T-helper 2 cell treated with Interferon-gamma antibody and Interleukin-4, amounts not matched to agents 5 μg/mL and 100 μg/mL, for 36 hours (primary cell): ENCODE measurements around the gene STK10.
"Not testable (repeated sequence)": the region's sequence is repeated elsewhere in the genome, so short reads cannot be mapped to it uniquely, and the experiment has no call there.

Experiments
- DNase-seq: peaks from one replicate; pipeline ENCODE4 v3.0.0; 2021; ENCODE audit warnings: low spot score
- H3K27ac Mint-ChIP-seq: one replicate; pipeline ENCODE4 v1.8.0; 2021; ENCODE audit warnings: mild to moderate bottlenecking, mixed read lengths
- H3K27me3 Mint-ChIP-seq: one replicate; pipeline ENCODE4 v1.8.0; 2021; ENCODE audit warnings: low read depth, mixed read lengths
- H3K36me3 Mint-ChIP-seq: one replicate; pipeline ENCODE4 v1.8.0; 2021; ENCODE audit warnings: low read depth, mixed read lengths
- H3K4me1 Mint-ChIP-seq: one replicate; pipeline ENCODE4 v1.8.0; 2021; ENCODE audit warnings: low read depth, mixed read lengths
- H3K4me3 Mint-ChIP-seq: one replicate; pipeline ENCODE4 v1.8.0; 2022; ENCODE audit warnings: mild to moderate bottlenecking, moderate library complexity, mixed read lengths
- H3K9me3 Mint-ChIP-seq: one replicate; pipeline ENCODE4 v1.8.0; 2021; ENCODE audit warnings: mixed read lengths

STK10 gene

DNA sequence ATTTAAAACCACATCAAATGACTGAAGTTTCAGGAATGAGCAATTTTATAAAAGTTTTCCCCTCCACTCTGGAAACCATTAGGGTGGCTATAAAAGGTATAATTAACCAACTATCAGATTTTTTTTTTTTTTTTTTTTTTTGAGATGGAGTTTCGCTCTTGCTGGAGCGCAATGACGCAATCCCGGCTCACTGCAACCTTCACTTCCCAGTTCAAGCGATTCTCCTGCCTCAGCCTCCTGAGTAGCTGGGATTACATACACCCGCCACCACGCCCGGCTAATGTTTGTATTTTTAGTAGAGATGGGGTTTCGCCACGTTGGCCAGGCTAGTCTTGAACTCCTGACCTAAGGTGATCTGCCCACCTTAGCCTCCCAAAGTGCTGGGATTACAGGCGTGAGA is 18.0 kb upstream of the STK10 start:
- H3K4me1 Mint-ChIP-seq, H3K27ac Mint-ChIP-seq, H3K4me3 Mint-ChIP-seq, H3K9me3 Mint-ChIP-seq, DNase-seq, H3K27me3 Mint-ChIP-seq, H3K36me3 Mint-ChIP-seq: not testable (repeated sequence)

DNA sequence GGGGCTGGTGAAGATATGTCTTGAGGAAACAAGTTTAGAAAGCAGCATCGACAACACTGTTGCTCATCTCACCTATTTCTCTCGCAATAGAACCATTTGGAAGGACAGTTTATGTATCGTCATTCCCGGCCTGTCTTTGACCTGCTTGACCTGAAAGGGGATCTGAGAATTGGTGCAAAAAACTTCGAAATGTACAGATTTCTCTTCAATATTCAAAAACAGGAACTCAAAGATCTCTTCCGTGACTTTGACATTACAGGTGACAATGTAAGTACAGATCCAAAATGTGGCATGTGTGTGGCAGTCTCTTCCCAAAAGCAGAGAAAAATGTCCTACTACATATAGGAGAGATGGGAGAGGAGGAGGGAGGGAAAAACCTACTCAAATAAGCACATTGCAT is 12.5 kb upstream of the STK10 start:
- H3K27ac Mint-ChIP-seq: no peak overlapping the region
- H3K27me3 Mint-ChIP-seq: peaks cover 23% of the 10 kb centered on the region
- no peaks in the 10 kb centered on the region for H3K36me3 Mint-ChIP-seq
- no peak for DNase-seq
- no peak overlapping the region for H3K4me3 Mint-ChIP-seq
- H3K4me1 Mint-ChIP-seq: no peaks in the 10 kb centered on the region
- H3K9me3 Mint-ChIP-seq: no peaks in the 10 kb centered on the region

DNA sequence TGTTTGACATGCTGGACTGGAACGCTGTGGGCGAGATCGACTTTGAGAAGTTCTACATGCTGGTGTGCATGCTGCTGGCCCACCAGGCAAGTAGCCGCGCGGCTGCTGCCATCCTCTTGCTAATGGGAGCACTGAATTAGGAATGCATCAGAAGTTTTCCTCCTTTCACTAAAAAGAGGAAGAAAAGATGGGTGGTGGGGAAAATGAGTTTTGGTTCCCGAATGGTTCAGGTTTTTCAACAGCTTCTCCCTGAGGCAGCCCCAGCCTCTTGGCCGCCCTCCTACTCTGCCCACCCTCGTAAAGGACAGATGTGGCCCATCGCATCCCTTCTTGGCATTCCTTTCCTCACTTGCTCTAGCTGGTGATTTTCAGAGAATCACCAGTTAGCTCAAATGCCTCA is 11.4 kb upstream of the STK10 start:
- DNase-seq: no peak
- Mint-ChIP-seq H3K36me3 (no peaks in the 10 kb centered on the region), H3K27me3 (peaks cover 23% of the 10 kb centered on the region), H3K4me3 (no peak overlapping the region), H3K4me1 (no peaks in the 10 kb centered on the region), H3K9me3 (no peaks in the 10 kb centered on the region), H3K27ac (no peak overlapping the region)

DNA sequence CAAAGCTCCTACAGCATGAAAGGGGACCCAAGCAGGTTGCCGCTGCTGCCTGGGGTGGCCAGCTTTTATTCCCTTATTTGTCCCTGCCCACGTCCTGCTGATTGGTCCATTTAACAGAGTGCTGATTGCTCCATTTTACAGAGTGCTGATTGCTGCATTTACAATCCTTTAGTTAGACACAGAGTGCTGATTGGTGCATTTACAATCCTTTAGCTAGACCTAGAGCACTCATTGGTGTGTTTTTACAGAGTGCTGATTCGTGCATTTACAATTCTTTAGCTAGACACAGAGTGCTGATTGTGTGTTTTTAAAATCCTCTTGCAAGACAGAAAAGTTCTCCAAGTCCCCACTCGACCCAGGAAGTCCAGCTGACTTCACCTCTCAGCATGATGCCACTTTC is 9.8 kb upstream of the STK10 start:
- not testable (repeated sequence) for H3K4me3 Mint-ChIP-seq, DNase-seq, H3K9me3 Mint-ChIP-seq, H3K36me3 Mint-ChIP-seq, H3K4me1 Mint-ChIP-seq, H3K27ac Mint-ChIP-seq
- H3K27me3 Mint-ChIP-seq: peaks cover 23% of the 10 kb centered on the region

DNA sequence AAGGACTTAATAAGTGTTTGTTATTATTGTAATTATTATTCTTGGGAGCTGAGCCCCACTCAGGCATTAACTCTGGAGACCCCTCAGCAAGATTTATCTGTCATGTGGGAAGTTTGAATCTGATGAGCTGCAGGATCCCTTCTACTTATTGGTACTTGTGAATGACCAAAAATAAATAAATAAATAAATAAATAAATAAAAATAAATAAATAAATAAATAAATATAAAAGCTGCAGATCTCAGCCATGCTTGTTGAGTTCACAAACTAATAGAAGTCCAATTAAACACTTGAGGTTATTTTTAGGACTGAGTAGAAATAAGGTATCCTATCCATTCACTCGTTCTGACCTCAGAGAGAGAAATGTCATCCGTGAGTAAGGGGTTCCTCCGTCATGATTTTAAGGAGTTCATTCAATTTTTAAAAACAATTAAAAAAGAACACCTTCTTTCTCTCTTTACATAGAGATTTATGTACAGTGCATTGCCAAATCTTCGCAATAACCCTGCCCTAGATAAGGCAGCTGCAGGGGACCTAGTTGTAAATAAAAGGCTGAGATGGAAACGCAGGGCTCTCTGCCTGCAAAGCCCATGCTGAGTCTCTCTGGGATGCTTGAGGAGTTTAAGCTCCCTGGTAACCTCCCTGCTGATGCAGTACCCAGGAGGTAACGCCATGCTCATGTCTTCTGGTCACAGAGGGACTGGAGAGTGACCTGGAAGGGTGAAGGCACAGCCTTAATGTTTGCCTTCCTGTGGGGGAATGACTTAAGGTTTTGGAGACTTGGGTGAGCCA is 7.2 kb upstream of the STK10 start:
- Mint-ChIP-seq H3K9me3 (no peaks in the 10 kb centered on the region), H3K27ac (no peak overlapping the region), H3K4me3 (no peak overlapping the region), H3K27me3 (peaks cover 18% of the 10 kb centered on the region), H3K4me1 (no peaks in the 10 kb centered on the region), H3K36me3 (no peaks in the 10 kb centered on the region)
- DNase-seq: no peak

DNA sequence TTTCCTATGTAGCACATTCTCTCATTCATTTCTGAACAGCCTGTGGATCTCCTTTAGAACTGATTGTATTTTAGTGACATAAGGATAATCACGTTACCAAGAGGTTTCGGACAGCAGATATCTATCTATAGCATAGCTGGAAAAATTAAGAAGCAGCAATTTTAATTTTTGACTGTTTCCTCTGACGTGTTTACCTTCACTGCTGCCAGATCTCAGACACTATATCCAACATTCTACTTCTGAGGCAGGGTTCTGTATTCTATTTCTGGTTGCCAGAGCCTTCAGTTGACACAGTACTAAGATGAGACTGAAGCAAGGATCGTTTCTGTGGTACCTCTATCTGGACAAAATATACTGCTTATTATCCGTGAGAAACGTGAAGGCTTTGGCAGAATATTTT is 5.8 kb upstream of the STK10 start, which contains the start of gene EFCAB9:
Gene EFCAB9, plus strand, starts transcription at position 301 of the 400 bp plus-strand sequence. Its CDS starts 1 bp downstream, at position 302.
- Mint-ChIP-seq H3K27me3 (peaks cover 19% of the 10 kb centered on the region), H3K36me3 (no peaks in the 10 kb centered on the region), H3K4me1 (peaks cover 4% of the 10 kb centered on the region), H3K4me3 (no peak within 1 kb of the TSS), H3K27ac (no peak within 1 kb of the TSS), H3K9me3 (no peaks in the 10 kb centered on the region)
- no peak for DNase-seq

DNA sequence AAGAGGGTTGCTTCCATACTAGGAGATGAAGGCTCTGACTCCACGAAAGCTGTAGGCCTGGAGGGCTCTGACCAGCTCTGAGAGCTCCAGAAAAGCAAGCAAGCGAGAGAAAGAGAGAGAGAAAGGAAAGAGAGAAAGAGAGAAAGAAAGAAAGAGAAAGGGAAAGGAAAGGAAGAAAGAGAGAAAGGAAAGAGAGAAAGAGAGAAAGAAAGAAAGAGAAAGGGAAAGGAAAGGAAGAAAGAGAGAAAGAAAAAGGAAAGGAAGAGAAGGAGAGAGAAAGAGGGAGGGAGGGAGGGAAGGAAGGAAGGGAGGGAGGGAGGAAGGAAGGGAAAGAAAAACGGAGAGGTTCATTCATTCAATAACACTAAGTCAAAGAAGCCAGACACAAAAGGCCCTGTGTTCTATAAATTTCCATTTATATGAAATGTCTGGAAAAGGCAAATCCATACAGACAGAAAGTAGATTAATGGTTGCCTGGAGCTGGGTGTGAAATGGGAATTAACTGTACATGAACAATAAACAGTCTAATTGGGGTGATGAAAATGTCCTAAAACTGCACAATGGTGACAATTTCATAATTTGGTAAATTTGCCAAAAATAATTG is 1.8 kb upstream of the STK10 start:
- Mint-ChIP-seq H3K9me3 (no peaks in the 10 kb centered on the region), H3K4me1 (peaks cover 12% of the 10 kb centered on the region), H3K27ac (no peak overlapping the region), H3K36me3 (peaks cover 27% of the 10 kb centered on the region), H3K27me3 (peaks cover 6% of the 10 kb centered on the region), H3K4me3 (no peak overlapping the region)
- DNase-seq: no peak

DNA sequence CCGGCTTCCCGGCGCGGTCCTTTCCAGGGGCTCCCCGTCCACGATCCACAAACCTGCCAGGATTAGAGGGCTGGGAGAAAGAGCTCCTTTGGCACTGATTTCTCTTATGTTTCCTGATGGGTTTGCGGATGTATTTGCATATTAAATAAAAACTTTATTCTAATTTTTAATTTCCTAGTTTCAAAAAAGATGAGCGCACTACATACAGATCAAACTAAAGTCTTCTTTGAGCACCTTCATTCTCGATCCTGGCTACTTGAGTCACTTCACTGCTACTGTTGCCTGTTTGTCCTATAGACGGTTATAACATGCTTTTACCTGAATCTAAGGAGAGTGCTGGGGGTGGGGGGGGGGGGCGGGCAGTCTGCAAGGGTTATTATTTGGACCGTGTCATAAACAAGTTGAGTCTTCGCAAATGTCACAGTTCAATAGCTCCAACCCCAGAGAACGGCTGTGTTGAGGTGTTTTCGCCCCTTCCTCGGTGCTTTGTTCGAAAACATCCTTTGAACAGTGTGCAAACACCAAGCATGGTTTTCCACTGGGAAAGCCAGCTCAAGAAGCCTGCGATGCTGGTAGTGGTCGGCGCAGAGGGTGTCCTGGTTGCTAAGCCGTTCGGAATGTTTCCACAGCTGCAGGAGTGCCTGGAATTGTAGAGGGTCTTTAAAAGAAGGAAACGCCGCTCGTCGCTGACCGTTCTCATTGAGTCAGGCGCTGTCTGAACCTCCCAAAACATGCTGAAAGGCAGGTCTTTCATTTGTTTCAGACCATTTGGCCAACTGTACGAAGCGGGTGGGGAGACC is 1.1 kb upstream of the STK10 start:
- Mint-ChIP-seq H3K4me3 (peak overlapping the region; percentile 84), H3K36me3 (peaks cover 33% of the 10 kb centered on the region), H3K27me3 (peaks cover 6% of the 10 kb centered on the region), H3K9me3 (no peaks in the 10 kb centered on the region), H3K27ac (no peak overlapping the region), H3K4me1 (peaks cover 16% of the 10 kb centered on the region)
- DNase-seq: no peak

DNA sequence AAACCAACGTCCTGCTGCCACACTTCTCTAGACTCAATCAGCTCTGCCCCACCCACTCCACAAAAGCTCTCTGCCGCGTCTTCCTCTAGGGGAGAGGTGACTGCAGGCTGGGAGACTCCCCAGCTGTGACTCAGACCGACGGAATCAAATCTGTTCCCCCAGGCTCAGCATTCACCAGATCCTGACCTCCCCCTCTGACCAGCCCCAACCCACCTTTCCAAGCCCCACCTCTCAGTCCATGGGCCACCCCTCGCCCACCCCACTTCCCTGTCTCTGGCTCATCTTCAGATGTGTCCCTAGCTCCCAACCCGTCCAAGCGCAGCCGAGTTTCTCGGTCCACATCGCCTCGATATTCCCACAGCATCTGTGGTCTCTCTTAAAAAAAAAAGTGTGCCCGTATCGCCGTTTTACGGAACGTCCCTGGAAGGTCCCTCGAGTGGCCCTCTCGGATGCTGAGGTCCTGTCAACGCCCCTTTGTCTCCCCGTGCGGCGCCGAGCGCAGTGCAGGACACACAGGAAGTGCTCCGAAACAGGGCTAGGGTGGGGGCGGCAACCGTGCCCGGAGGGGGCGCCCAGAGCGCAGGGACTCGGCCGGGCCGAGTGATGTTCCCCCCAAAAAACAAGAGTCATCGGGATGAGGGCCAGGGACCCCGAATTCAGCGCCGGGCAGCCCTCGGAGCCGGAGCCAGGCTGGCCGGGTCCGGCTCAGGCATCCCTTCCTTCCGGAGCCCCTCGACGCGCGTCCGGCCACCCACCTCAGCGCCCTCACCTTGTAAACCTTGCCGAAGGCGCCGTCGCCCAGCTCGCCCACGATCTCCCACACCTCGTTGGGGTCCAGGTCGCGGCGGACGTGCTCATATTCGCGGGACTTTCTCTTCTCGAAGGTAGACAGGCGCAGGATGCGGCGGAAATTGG is 649 bp downstream of the STK10 start:
- Mint-ChIP-seq H3K36me3 (peaks cover 48% of the 10 kb centered on the region), H3K4me3 (peak overlapping the region; percentile 99), H3K27ac (peak overlapping the region; percentile 93), H3K9me3 (no peaks in the 10 kb centered on the region), H3K27me3 (peaks cover 6% of the 10 kb centered on the region), H3K4me1 (peaks cover 25% of the 10 kb centered on the region)
- DNase-seq: peak; percentile 74

DNA sequence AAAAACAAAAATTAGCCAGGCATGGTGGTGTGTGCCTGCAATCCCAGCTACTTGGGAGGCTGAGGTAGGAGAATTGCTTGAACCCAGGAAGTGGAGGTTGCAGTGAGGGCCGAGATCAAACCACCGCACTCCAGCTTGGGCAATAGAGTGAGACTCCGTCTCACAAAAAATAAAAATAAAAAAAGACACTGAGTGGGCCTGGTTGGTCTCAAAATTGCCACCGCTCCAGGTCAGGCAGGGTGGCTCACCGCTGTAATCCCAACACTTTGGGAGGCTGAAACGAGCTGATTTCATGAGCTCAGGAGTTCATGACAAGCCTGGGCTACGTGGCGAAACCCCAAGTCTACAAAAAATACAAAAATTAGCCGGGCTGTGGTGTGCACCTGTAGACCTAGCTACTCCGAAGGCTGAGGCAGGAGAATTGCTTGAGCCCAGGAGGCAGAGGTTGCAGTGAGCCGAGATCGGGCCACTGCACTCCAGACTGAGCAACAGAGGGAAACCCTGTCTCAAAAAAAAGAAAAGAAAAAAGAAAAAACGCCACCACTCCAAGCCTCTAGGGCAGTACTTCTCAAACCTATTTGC is 1.8 kb downstream of the STK10 start:
- H3K27ac Mint-ChIP-seq: peak overlapping the region; percentile 93
- no peaks in the 10 kb centered on the region for H3K9me3 Mint-ChIP-seq
- peaks cover 28% of the 10 kb centered on the region for H3K4me1 Mint-ChIP-seq
- peak overlapping the region; percentile 99 for H3K4me3 Mint-ChIP-seq
- DNase-seq: no peak
- peaks cover 51% of the 10 kb centered on the region for H3K36me3 Mint-ChIP-seq
- peaks cover 6% of the 10 kb centered on the region for H3K27me3 Mint-ChIP-seq

DNA sequence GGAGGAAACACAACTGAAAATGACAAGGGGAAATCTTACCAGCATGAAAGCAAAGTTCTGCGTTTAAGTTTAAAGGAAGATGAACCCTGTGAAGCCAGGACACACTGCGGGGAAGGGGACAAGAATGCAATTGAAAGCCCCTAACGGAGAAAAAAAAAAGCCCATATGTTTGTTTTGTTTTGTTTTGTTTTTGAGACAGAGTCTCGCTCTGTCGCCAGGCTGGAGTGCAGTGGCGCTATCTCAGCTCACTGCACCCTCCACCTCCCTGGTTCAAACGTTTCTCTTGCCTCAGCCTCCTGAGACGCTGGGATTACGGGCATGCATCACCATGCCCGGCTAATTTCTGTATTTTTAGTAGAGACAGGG is 2.9 kb downstream of the STK10 start:
- peaks cover 6% of the 10 kb centered on the region for H3K27me3 Mint-ChIP-seq
- H3K4me1 Mint-ChIP-seq: peaks cover 34% of the 10 kb centered on the region
- peak overlapping the region; percentile 99 for H3K4me3 Mint-ChIP-seq
- DNase-seq: no peak
- no peaks in the 10 kb centered on the region for H3K9me3 Mint-ChIP-seq
- H3K27ac Mint-ChIP-seq: peak overlapping the region; percentile 93
- H3K36me3 Mint-ChIP-seq: peaks cover 57% of the 10 kb centered on the region

DNA sequence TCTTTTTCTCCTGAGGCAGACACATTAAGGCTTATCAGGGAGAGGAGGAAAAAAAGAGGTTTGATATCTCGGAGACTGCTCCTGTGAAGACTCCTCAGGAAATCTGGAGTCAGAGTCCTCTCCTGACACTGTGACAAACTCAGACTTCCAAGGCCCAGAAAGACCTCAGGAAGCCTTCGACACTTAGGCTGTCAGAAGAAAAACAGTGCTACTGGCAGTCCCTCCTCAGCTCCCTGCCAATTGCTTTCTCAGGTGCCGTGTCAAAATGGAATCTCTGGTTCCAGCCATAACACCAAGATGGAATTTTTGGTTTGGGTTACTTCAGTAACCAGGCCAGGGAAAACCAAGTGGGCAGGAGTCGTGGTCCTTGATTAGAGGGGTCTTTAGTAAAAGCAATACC is 4.1 kb downstream of the STK10 start:
- Mint-ChIP-seq H3K9me3 (no peaks in the 10 kb centered on the region), H3K27me3 (no peaks in the 10 kb centered on the region), H3K27ac (peak overlapping the region; percentile 88), H3K4me1 (peaks cover 40% of the 10 kb centered on the region), H3K36me3 (peaks cover 66% of the 10 kb centered on the region), H3K4me3 (peak overlapping the region; percentile 99)
- no peak for DNase-seq

DNA sequence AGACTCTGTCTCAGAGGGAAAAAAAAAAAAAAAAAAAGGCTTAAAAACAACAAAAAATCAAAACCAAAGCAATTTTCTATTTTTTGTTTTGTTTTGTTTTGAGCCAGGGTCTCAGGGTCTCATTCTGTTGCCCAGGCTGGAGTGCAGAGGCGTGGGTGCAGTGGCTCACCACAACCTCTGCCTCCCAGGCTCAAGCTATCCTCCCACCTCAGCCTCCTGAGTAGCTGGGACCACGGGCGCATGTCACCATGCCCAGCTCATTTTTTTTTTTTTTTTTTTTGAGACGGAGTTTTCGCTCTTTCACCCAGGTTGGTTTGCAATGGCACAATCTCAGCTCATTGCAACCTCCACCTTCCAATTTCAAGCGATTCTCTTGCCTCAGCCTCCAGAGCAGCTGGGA is 5.7 kb downstream of the STK10 start:
- peak overlapping the region; percentile 15 for H3K4me3 Mint-ChIP-seq
- H3K4me1 Mint-ChIP-seq: peaks cover 52% of the 10 kb centered on the region
- H3K27me3 Mint-ChIP-seq: no peaks in the 10 kb centered on the region
- no peaks in the 10 kb centered on the region for H3K9me3 Mint-ChIP-seq
- DNase-seq: no peak
- H3K36me3 Mint-ChIP-seq: peaks cover 79% of the 10 kb centered on the region
- peak overlapping the region; percentile 45 for H3K27ac Mint-ChIP-seq
